GM23248 (cell line): Measurements from ENCODE around the gene PPP2R1B. TPM values are rescaled to one million over a fixed set of nuclear protein-coding genes. Genes with fewer than 3 reads are reported as not detected.

ENCODE experiments used
- DNase-seq: peaks from one replicate; pipeline ENCODE4 v3.0.0-alpha.2; 2015
- H2AFZ ChIP-seq: fragments of 200-600 bp; sonication (generic); 2 replicates; pipeline ENCODE4 v1.6.1; 2016; ENCODE audit warnings: antibody characterized with exemption
- H3F3A ChIP-seq: fragments of 200-600 bp; sonication (generic); 2 replicates; pipeline ENCODE4 v1.6.1; 2016; ENCODE audit warnings: mild to moderate bottlenecking, antibody characterized with exemption, mixed run types; ENCODE audit not compliant: insufficient read depth
- H3K27ac ChIP-seq: fragments of 200-600 bp; sonication (generic); 2 replicates; pipeline ENCODE4 v1.5.1; 2016; ENCODE audit warnings: mild to moderate bottlenecking
- H3K27me3 ChIP-seq: fragments of 200-600 bp; sonication (generic); replicated peaks from 2 replicates; pipeline ENCODE4 v1.6.1; 2016; ENCODE audit warnings: mild to moderate bottlenecking; ENCODE audit not compliant: insufficient read depth
- H3K36me3 ChIP-seq: fragments of 200-600 bp; sonication (generic); 2 replicates; pipeline ENCODE4 v1.6.1; 2016; ENCODE audit warnings: low read depth, mild to moderate bottlenecking
- H3K4me1 ChIP-seq: fragments of 200-600 bp; sonication (generic); 2 replicates; pipeline ENCODE4 v1.6.1; 2016; ENCODE audit warnings: mild to moderate bottlenecking; ENCODE audit not compliant: insufficient read depth
- H3K4me2 ChIP-seq: fragments of 200-600 bp; sonication (generic); one replicate; pipeline ENCODE4 v1.6.1; 2016; ENCODE audit warnings: mild to moderate bottlenecking; ENCODE audit not compliant: unreplicated experiment
- H3K4me3 ChIP-seq: fragments of 200-600 bp; sonication (generic); 2 replicates; pipeline ENCODE4 v1.5.1; 2016; ENCODE audit warnings: mild to moderate bottlenecking
- H3K79me2 ChIP-seq: fragments of 200-600 bp; sonication (generic); 2 replicates; pipeline ENCODE4 v1.6.1; 2016; ENCODE audit warnings: mild to moderate bottlenecking; ENCODE audit not compliant: insufficient read depth
- H3K9ac ChIP-seq: fragments of 200-600 bp; sonication (generic); 2 replicates; pipeline ENCODE4 v1.6.1; 2016; ENCODE audit warnings: mild to moderate bottlenecking
- H3K9me2 ChIP-seq: fragments of 200-600 bp; sonication (generic); 2 replicates; pipeline ENCODE4 v1.6.1; 2016; ENCODE audit warnings: mixed run types, mild to moderate bottlenecking, moderate library complexity; ENCODE audit not compliant: insufficient read depth
- H3K9me3 ChIP-seq: fragments of 200-600 bp; sonication (generic); one replicate; pipeline ENCODE4 v1.6.1; 2017; ENCODE audit warnings: low read depth
- H4K20me1 ChIP-seq: fragments of 200-600 bp; sonication (generic); 2 replicates; pipeline ENCODE4 v1.6.0; 2016; ENCODE audit not compliant: insufficient read depth
- EZH2 ChIP-seq: fragments of 200-600 bp; sonication (generic); IDR thresholded peaks from 2 replicates; pipeline ENCODE4 v1.6.1; 2018; ENCODE audit warnings: antibody characterized with exemption, mild to moderate bottlenecking; ENCODE audit not compliant: insufficient read depth, poor library complexity, severe bottlenecking
- EZH2phosphoT487 ChIP-seq: fragments of 200-600 bp; sonication (generic); IDR thresholded peaks from 2 replicates; pipeline ENCODE4 v1.6.1; 2018; ENCODE audit warnings: antibody characterized with exemption, moderate library complexity, mild to moderate bottlenecking, low read depth; ENCODE audit not compliant: insufficient read depth
- WGBS, 2 experiments: methylation state at CpG; one replicate each; pipeline ENCODE4 v1.1.6; 2015 to 2017; ENCODE audit warnings: low lambda C conversion rate in 2 of 2, low coverage in 1 of 2; ENCODE audit errors: missing lambda C conversion rate in 2 of 2; 5-methylcytosine and 5-hydroxymethylcytosine counted together
- in situ Hi-C: fragments of 300-500 bp; cut with MboI; formaldehyde crosslinking; loops from 2 replicates; pipeline ENCODE4 v1.15.0; 2020
- polyA plus RNA-seq: library from polyadenylated mRNA; unstranded; fragments of >200 nt; fragmentation: Nextera tagmentation; extraction: Ambion mirVana; gene quantifications from 2 replicates; pipeline ENCODE4 v1.2.1, GENCODE V29; 2016
- total RNA-seq: library from RNA; depleted of rRNA; stranded (reverse); fragments of >200 nt; shearing (Covaris generic); gene quantifications from 2 replicates; pipeline ENCODE4 v1.2.3, GENCODE V29; 2014

The PPP2R1B gene
- total and polyA plus RNA-seq, 2 experiments from 2014 or later: 25.1 to 26.2 TPM

DNA sequence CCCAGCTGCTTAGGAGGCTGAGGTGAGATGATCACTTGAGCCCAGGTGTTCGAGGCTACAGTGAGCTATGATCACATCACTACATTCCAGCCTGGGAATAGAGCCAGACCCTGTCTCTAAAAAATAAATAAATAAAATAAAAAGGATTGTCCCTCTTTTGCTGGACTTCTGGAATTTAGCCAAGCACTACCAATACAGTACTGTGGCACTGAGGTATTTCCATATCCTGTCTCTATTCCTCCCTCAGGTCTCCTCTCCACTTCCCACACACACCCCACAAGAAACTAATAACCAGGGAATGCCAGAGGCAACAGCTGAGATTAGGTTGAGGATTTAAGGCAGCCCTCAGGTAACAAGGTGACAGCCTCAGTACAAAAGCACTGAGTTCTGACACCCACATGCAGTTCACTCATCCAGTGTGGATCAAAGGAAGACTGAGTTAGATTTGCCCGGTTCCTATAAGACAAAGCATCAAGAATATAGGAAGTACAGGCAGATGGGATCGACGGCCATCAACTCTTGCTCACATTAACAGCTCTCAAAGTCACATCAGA, 4.5 kb upstream of the PPP2R1B start:
- 66 to 74% methylated on average over 4 of the region's 4 CpGs for WGBS, 2 experiments
- H3K4me1 ChIP-seq: peaks cover 12% of the 10 kb centered on the region; the same call in 1 of the 2 replicates
- no peak overlapping the region for H3K4me3 ChIP-seq
- no peak overlapping the region for H3K9ac ChIP-seq
- H4K20me1 ChIP-seq: no peaks in the 10 kb centered on the region
- in situ Hi-C loops: loop anchor here (10.0 kb wide), 1 partner anchor 316 kb away; no protein-coding TSS in a partner anchor
- no peaks in the 10 kb centered on the region for H3K36me3 ChIP-seq
- no peak for DNase-seq
- H3K9me2 ChIP-seq: no peaks in the 10 kb centered on the region
- H3K4me2 ChIP-seq: no peak overlapping the region
- H3K27ac ChIP-seq: no peak overlapping the region
- H3K27me3 ChIP-seq: no peaks in the 10 kb centered on the region
- peaks cover 5% of the 10 kb centered on the region for H3K79me2 ChIP-seq
- H3K9me3 ChIP-seq: no peaks in the 10 kb centered on the region
- no peak overlapping the region for H2AFZ ChIP-seq
- TF ChIP-seq EZH2phosphoT487 (no peak), EZH2 (no peak)
- peaks cover 10% of the 10 kb centered on the region for H3F3A ChIP-seq

DNA sequence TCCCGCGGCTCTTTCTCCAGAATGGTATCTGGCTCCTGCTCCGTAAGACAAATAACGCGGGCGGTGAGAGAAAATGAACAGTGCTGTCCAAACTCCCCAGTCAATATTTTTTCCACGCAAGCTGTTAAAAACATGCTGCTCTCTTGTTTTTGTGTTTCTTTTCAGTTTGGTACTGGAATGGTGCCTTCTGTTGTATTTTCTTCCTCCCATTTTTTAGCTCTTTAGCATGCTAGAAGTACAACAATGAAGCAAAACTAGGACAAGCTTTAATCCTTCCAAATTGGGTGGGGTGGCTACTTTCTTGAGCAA, 599 bp upstream of the PPP2R1B start:
- Histone ChIP-seq H3K4me1 (peaks cover 18% of the 10 kb centered on the region), H4K20me1 (no peaks in the 10 kb centered on the region), H3K9me3 (no peaks in the 10 kb centered on the region), H3K36me3 (peaks cover 3% of the 10 kb centered on the region; the same call in 1 of the 2 replicates), H3K4me2 (peak overlapping the region; percentile 94), H3K79me2 (peaks cover 43% of the 10 kb centered on the region), H3K27ac (peak overlapping the region; percentile 83), H3K4me3 (peak overlapping the region; percentile 78), H2AFZ (peak overlapping the region; percentile 96), H3K9me2 (no peaks in the 10 kb centered on the region), H3F3A (peaks cover 22% of the 10 kb centered on the region), H3K9ac (peak overlapping the region; percentile 86), H3K27me3 (no peaks in the 10 kb centered on the region)
- TF ChIP-seq EZH2phosphoT487 (no peak), EZH2 (no peak)
- in situ Hi-C loops: loop anchor here (5.0 kb wide), 1 partner anchor 179 kb away; no protein-coding TSS in a partner anchor
- WGBS, 2 experiments: 2 to 4% methylated on average over 7 of the region's 7 CpGs
- DNase-seq: no peak

DNA sequence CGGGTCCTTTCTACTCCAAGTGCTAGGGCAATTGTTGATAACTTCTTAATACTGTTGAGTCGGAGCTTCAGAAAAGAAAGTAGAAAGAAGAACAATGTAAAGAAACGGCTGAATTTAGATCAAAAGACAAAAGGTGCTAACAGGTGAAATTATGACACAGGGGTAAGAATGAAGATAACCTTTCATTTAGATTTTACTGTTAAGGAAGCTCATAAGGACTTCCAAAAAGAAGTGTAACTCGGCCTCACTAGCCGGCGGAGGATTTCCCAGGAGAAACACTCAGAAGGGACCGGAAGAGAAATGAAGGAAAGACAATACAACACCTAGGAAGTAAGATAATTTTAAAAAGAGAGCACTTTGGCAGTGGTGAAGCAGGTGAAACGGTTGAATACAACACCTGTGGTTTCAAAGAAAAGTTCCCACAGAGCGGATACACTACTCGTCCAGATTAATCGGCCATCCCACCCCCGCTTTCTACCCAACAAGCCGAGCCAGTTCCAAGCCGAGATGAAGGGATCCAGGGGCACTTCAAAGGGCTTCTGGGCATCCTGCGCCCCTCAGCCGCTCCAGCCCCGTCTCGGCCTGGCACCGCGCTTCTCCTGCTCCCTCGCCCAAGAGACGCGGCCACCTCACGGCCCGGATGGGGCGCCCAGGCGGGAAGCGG, 737 bp downstream of the PPP2R1B start:
- Histone ChIP-seq H3K36me3 (peaks cover 14% of the 10 kb centered on the region; the same call in 1 of the 2 replicates), H3K9ac (peak overlapping the region; percentile 86), H2AFZ (peak overlapping the region; percentile 96), H3K9me2 (no peaks in the 10 kb centered on the region), H3K9me3 (no peaks in the 10 kb centered on the region), H3K4me3 (peak overlapping the region; percentile 78), H3K4me2 (peak overlapping the region; percentile 90), H3K27me3 (no peaks in the 10 kb centered on the region), H4K20me1 (no peaks in the 10 kb centered on the region), H3K4me1 (peaks cover 18% of the 10 kb centered on the region), H3K27ac (peak overlapping the region; percentile 83), H3K79me2 (peaks cover 57% of the 10 kb centered on the region), H3F3A (peaks cover 22% of the 10 kb centered on the region)
- TF ChIP-seq EZH2: no peak
- TF ChIP-seq EZH2phosphoT487: no peak
- peak; percentile 60 for DNase-seq
- in situ Hi-C loops: loop anchor here (5.0 kb wide), 1 partner anchor 178 kb away; no protein-coding TSS in a partner anchor
- 4% methylated on average over 28 of the region's 28 CpGs for WGBS, 2 experiments

DNA sequence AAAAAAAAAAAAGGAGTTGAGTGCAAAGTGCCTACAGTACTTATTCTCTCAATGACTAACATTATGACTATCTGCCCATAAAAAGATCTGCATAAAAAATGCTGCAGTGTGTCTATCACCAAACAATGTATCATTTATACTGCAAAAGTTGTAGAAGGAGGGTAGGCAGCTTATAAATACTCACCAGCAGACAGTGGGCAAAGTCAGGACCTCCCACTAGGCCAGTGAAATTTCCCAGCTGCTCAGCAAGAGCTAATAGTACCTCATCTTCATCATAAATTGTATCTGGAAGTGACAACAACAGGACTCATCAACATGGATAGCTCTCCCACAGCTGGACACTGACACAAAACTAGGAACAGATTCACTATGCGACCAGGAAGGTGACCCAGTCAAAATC, 1.6 kb downstream of the PPP2R1B start:
- H3K27ac ChIP-seq: 0 out of 2 replicates have a peak overlapping the region, but pooled peaks have one; percentile 6
- TF ChIP-seq EZH2phosphoT487 (no peak), EZH2 (no peak)
- peaks cover 22% of the 10 kb centered on the region for H3F3A ChIP-seq
- H4K20me1 ChIP-seq: no peaks in the 10 kb centered on the region
- peaks cover 65% of the 10 kb centered on the region for H3K79me2 ChIP-seq
- in situ Hi-C loops: loop anchor here (5.0 kb wide), 1 partner anchor 177 kb away; no protein-coding TSS in a partner anchor
- WGBS, 2 experiments: 53 to 63% methylated on average over 1 of the region's 1 CpG
- peak overlapping the region; percentile 90 for H3K4me2 ChIP-seq
- no peak overlapping the region for H2AFZ ChIP-seq
- H3K9ac ChIP-seq: peak overlapping the region; percentile 86
- no peaks in the 10 kb centered on the region for H3K9me2 ChIP-seq
- H3K36me3 ChIP-seq: peaks cover 22% of the 10 kb centered on the region; the same call in 1 of the 2 replicates
- H3K27me3 ChIP-seq: no peaks in the 10 kb centered on the region
- H3K4me3 ChIP-seq: peak overlapping the region; percentile 78
- H3K4me1 ChIP-seq: peaks cover 19% of the 10 kb centered on the region
- DNase-seq: peak; percentile 61
- no peaks in the 10 kb centered on the region for H3K9me3 ChIP-seq
